ENCODE results near the gene LYSMD4.
"Not testable (repeated sequence)": the region's sequence is repeated elsewhere in the genome, so short reads cannot be mapped to it uniquely, and the experiment has no call there.

Gene LYSMD4

DNA sequence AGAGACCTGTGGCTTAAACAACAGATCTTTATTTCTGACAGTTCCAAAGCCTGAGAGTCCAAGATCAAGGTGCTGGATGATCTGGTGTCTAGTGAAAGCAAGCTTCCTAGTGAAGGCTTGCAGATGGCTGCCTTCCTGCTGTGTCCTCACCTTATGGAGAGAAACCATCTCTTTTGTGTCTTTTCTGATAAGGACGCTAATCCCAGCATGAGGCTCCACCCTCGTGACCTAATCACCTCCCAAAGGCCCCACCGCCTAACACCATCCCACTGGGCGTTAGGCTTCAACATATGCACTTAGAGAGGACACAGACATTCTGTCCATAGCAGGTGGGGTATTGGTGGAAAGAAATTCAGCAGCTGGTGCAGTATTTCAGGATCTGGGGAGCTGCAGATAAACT, 19.8 kb upstream of the LYSMD4 start:
- no peak for DNase-seq (ENCODE audit: low read depth)
- TF ChIP-seq CTCF (IDR thresholded peaks at IDR 0.05; ENCODE audit: control insufficient read depth, insufficient read depth, low read depth, low read length, missing control alignments) = no peak
- H3K4me3 ChIP-seq (ENCODE audit: control insufficient read depth, low read depth, low read length) = no peak overlapping the region

DNA sequence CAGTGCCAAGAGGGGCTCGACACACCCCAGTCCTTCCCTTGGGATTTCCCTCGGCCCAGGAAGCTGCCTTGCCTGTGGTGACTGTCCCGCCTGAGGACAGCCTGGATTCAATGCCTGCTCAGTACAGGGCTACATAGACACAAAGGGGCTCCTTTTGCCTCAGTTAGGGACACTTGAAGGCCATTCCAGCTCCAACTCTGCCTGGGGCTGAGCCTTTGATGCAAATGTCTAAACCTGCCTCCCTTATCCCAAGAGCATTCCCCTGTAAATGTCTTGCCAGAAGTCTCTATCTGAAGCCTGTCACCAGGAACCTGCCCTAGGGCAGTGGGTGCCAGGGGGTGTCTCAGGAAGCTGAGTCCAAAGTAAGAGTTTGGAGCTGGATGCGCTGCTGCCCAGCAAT, 19.3 kb upstream of the LYSMD4 start:
- no peak for TF ChIP-seq CTCF (IDR thresholded peaks at IDR 0.05; ENCODE audit: control insufficient read depth, insufficient read depth, low read depth, low read length, missing control alignments)
- H3K4me3 ChIP-seq (ENCODE audit: control insufficient read depth, low read depth, low read length) = no peak overlapping the region
- no peak for DNase-seq (ENCODE audit: low read depth)

- DNase-seq (ENCODE audit: low read depth); H3K4me3 ChIP-seq (ENCODE audit: control insufficient read depth, low read depth, low read length): not testable (repeated sequence)
Measured at GRCh38 chr15:99750326-99750725, 17.1 kb upstream of the LYSMD4 start.

- no peak overlapping the region for H3K4me3 ChIP-seq (ENCODE audit: control insufficient read depth, low read depth, low read length)
- TF ChIP-seq CTCF (IDR thresholded peaks at IDR 0.05; ENCODE audit: control insufficient read depth, insufficient read depth, low read depth, low read length, missing control alignments) = no peak
- DNase-seq (ENCODE audit: low read depth) = no peak
Measured at GRCh38 chr15:99749386-99749785, 16.1 kb upstream of the LYSMD4 start.

DNA sequence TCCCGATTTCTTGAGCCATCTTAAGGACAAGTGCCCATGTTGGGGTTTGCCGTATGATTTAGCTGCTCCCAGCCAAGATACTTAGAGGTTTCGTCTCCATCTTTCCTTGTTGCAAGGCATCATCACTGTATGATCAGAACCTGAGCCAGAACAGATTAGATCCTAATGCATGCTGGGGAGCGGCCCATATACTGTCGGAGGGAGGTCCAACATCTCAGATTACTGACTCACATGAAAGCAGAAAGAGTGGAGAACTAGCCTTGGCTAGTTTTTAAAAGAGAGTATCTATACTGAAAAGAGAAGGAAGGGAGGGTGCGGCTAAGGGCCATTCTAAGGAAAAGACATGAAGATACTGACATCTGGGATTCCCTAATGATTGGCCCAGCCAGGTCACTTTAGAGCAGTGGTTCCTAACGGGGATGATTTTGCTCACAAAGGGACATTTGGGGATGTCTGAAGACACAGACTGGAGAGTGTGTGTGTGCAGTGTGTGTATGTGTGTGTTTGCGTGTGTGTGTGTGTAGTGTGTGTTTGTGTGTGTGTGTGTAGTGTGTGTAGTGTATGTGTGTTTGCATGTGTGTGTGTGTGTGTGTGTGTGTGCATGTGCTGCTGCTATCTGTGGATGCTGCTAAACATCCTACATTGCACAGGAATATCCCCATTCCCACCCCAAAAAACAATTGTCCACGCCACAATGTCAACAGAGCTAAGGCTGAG, 12.3 kb upstream of the LYSMD4 start:
- DNase-seq (ENCODE audit: low read depth) = no peak
- TF ChIP-seq CTCF (IDR thresholded peaks at IDR 0.05; ENCODE audit: control insufficient read depth, insufficient read depth, low read depth, low read length, missing control alignments) = no peak
- no peak overlapping the region for H3K4me3 ChIP-seq (ENCODE audit: control insufficient read depth, low read depth, low read length)

DNA sequence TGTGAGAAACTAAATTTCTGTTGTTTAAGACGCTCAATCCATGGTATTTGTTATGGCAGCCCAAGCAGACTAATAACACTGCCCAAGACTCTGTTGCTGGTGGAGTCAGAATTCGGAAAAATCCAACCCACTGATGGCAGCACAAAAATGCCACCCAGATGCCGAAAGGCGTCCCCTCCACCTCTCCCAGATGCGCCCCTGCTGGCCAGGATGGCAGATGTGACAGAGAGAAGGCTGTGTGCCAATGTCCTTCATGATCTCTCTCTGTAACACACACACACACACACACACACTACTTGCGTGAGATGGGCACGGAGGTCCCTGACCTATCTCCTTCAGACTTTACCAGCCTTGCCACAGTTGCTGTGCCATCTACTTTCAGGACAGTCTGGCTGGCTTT, 10.9 kb upstream of the LYSMD4 start:
- DNase-seq (ENCODE audit: low read depth) = no peak
- no peak overlapping the region for H3K4me3 ChIP-seq (ENCODE audit: control insufficient read depth, low read depth, low read length)
- TF ChIP-seq CTCF (IDR thresholded peaks at IDR 0.05; ENCODE audit: control insufficient read depth, insufficient read depth, low read depth, low read length, missing control alignments) = no peak

- DNase-seq (ENCODE audit: low read depth) = no peak
- TF ChIP-seq CTCF (IDR thresholded peaks at IDR 0.05; ENCODE audit: control insufficient read depth, insufficient read depth, low read depth, low read length, missing control alignments) = no peak
- H3K4me3 ChIP-seq (ENCODE audit: control insufficient read depth, low read depth, low read length) = no peak overlapping the region
Measured at GRCh38 chr15:99741835-99742234, 8.6 kb upstream of the LYSMD4 start.

Measured in AG09309 (cell line).